HG02970 (cell line): ENCODE data around the gene MAP2K5.
"Not testable (repeated sequence)": the region's sequence is repeated elsewhere in the genome, so short reads cannot be mapped to it uniquely, and the experiment has no call there.

Experiments used
- ATAC-seq: cut with Tn5 transposase; IDR thresholded peaks from one replicate; pipeline ENCODE4 v1.9.1; 2021; ENCODE audit warnings: mild to moderate bottlenecking, moderate library complexity, moderate number of reproducible peaks; ENCODE audit not compliant: unreplicated experiment, low FRiP score

MAP2K5 gene

GRCh38 chr15:67590191-67590590 lies 47.7 kb downstream of the MAP2K5 start:
- ATAC-seq, result no peak

- ATAC-seq, result no peak
These were observed 49.7 kb downstream of the MAP2K5 start for GRCh38 chr15:67592245-67592644.

GRCh38 chr15:67593562-67593961 lies 51.1 kb downstream of the MAP2K5 start:
- no peak for ATAC-seq

- ATAC-seq, result no peak
These were observed 52.3 kb downstream of the MAP2K5 start for GRCh38 chr15:67594770-67595169.

GRCh38 chr15:67595572-67595971 lies 53.1 kb downstream of the MAP2K5 start:
- no peak for ATAC-seq

- no peak for ATAC-seq
These were observed 58.6 kb downstream of the MAP2K5 start for GRCh38 chr15:67601073-67601472.

- ATAC-seq, result no peak
These were observed 60.6 kb downstream of the MAP2K5 start for GRCh38 chr15:67603063-67603462.

- no peak for ATAC-seq
These were observed 63.4 kb downstream of the MAP2K5 start for GRCh38 chr15:67605871-67606270.

GRCh38 chr15:67606742-67607141 lies 64.2 kb downstream of the MAP2K5 start:
- ATAC-seq, result no peak

- no peak for ATAC-seq
These were observed 64.8 kb downstream of the MAP2K5 start for GRCh38 chr15:67607329-67607728.

- ATAC-seq, result no peak
These were observed 65.6 kb downstream of the MAP2K5 start for GRCh38 chr15:67607959-67608637.

- ATAC-seq, result no peak
These were observed 66.1 kb downstream of the MAP2K5 start for GRCh38 chr15:67608638-67608959.

GRCh38 chr15:67611370-67612369 lies 69.2 kb downstream of the MAP2K5 start:
- ATAC-seq, result no peak

- no peak for ATAC-seq
These were observed 70.7 kb downstream of the MAP2K5 start for GRCh38 chr15:67613211-67613610.

GRCh38 chr15:67613708-67614107 lies 71.2 kb downstream of the MAP2K5 start:
- ATAC-seq, result no peak

- ATAC-seq, result not testable (repeated sequence)
These were observed 72.6 kb downstream of the MAP2K5 start for GRCh38 chr15:67615131-67615534.

- no peak for ATAC-seq
These were observed 75.8 kb downstream of the MAP2K5 start for GRCh38 chr15:67618297-67618696.

GRCh38 chr15:67622110-67622509 lies 79.6 kb downstream of the MAP2K5 start:
- no peak for ATAC-seq

GRCh38 chr15:67632261-67632660 lies 89.8 kb downstream of the MAP2K5 start:
- no peak for ATAC-seq

GRCh38 chr15:67635950-67636349 lies 93.4 kb downstream of the MAP2K5 start:
- not testable (repeated sequence) for ATAC-seq

- no peak for ATAC-seq
These were observed 97.1 kb downstream of the MAP2K5 start for GRCh38 chr15:67639591-67639990.

- no peak for ATAC-seq
These were observed 99.0 kb downstream of the MAP2K5 start for GRCh38 chr15:67641453-67641852.
